Measurements from ENCODE around the gene FAM50A. TPM values are rescaled to one million over a fixed set of nuclear protein-coding genes. Genes with fewer than 3 reads are reported as not detected.

Gene FAM50A
- total RNA-seq, 1 donor from 2014 or later = 21.2 TPM

GRCh38 chrX:154460326-154460725 is 16.4 kb downstream of the FAM50A start:
- no peak for FAIRE-seq
- no peak for DNase-seq (ENCODE audit: low spot score in 2 of 2)

DNA sequence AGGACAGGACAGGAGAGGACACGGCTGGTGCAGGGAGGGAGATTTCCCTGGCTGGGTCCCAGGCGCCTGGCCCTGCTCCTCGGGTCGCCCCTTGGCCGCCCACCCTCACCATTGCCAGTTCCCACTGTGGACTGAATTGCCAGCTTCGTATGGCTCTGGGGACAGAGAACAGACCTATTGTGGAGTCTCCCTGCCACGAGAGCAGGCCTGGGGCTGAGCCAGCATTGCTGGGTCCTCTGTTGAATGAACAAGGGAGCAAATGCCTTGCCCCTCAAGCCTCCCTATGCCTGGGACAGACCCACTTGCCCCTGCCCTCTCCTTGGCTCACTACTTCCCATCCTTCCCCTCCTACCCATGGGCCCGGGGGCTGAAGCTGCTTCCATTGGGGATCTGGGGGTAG is 18.5 kb downstream of the FAM50A start:
- FAIRE-seq (no peak), DNase-seq (ENCODE audit: low spot score in 2 of 2) (peak in 1 of 2 donors; percentile 64)

- DNase-seq (ENCODE audit: low spot score in 2 of 2) (no peak), FAIRE-seq (no peak)
Measured at GRCh38 chrX:154463611-154464220, 19.8 kb downstream of the FAM50A start.

DNA sequence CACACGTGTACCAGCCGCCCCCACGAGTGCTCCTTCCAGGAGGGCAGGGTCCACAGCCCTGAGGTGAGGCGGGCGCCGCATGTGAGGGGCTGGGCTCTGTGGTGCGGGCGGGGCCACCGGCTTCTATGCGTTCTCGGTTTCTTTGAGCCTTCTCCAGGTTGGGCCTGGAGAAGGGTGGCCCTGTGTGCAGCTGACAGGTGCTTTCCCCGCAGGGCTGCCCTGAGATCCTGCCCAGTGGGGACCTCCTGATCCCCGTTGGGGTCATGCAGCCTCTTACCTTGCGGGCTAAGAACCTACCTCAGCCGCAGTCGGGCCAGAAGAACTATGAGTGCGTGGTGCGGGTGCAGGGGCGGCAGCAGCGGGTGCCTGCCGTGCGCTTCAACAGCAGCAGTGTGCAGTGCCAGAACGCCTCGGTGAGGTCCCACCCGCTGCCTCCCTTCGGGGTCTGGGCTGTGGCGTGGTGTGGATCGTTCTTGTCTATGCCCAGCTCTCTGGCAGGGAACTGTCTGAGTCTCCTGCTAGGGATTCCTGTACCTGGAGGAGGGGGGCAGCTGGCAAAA is 20.9 kb downstream of the FAM50A start:
- FAIRE-seq = no peak
- DNase-seq (ENCODE audit: low spot score in 2 of 2) = no peak

DNA sequence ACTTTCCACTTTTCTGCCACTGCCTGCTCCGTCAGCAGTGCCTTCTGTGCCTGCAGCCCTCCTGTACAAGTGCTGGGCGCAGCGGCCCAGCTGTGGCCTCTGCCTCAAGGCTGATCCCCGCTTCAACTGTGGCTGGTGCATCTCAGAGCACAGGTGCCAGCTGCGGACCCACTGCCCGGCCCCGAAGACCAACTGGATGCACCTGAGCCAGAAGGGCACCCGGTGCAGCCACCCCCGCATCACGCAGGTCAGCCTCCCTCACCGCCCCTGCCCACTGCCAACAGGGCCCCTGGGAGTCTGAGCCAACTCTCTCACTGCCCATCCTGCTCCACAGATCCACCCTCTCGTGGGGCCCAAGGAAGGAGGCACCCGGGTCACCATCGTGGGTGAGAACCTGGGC is 21.7 kb downstream of the FAM50A start:
- FAIRE-seq (no peak), DNase-seq (ENCODE audit: low spot score in 2 of 2) (no peak)

GRCh38 chrX:154466036-154466435 is 22.1 kb downstream of the FAM50A start:
- FAIRE-seq (no peak), DNase-seq (ENCODE audit: low spot score in 2 of 2) (no peak)

DNA sequence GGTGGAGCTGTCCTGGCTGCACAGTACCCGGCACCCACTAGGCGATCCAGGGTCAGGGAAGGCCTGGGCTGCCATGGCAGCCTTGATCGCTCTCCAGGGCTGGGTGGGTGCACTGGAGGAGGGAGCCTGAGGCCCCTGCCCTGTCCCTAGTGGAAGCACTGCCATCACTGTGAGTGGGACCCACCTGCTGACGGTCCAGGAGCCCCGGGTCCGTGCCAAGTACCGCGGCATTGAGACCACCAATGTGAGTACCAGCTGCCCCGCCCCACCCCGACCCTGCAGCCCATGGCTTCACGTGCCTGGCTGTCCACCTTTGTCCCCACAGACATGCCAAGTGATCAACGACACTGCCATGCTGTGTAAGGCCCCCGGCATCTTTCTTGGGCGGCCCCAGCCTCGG is 23.0 kb downstream of the FAM50A start:
- FAIRE-seq (no peak), DNase-seq (ENCODE audit: low spot score in 2 of 2) (no peak)

DNA sequence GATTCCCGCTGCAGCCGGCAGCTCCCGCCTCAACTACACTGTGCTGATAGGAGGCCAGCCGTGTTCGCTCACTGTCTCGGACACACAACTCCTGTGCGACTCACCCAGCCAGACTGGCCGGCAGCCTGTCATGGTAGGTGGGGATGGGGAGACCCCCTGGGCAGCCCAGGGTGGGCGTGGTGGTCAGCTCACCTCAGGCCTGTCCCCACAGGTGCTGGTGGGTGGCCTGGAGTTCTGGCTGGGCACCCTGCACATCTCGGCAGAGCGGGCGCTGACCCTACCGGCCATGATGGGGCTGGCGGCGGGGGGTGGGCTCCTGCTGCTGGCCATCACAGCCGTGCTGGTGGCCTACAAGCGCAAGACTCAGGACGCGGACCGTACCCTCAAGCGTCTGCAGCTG is 23.6 kb downstream of the FAM50A start:
- DNase-seq (ENCODE audit: low spot score in 2 of 2) = no peak
- FAIRE-seq = no peak

DNA sequence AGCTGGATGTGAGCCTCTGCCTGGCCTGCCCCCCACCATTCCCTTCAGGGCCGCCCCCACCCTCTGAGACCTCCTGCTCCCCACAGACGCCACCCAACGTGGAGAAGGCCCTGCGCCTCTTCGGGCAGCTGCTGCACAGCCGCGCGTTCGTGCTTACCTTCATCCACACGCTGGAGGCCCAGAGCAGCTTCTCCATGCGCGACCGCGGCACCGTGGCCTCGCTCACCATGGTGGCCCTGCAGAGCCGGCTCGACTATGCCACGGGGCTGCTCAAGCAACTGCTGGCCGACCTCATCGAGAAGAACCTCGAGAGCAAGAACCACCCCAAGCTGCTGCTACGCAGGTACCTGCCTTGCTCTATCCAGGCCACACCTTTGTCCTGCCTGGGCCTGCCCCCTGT is 24.3 kb downstream of the FAM50A start:
- FAIRE-seq (no peak), DNase-seq (ENCODE audit: low spot score in 2 of 2) (no peak)

DNA sequence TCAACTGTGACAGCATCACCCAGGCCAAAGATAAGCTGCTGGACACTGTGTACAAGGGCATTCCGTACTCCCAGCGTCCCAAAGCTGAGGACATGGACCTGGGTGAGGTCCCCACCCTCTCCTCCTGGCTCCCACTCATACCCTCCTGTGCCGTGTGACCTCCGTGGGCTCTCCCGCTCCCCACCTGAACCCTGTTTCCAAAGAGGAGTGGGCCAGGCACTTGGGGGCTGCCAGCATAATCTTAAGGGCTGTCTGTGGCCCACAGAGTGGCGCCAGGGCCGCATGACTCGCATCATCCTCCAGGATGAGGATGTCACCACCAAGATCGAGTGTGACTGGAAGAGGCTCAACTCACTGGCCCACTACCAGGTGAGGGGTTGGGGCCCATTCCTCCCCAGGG is 25.2 kb downstream of the FAM50A start:
- no peak for FAIRE-seq

DNA sequence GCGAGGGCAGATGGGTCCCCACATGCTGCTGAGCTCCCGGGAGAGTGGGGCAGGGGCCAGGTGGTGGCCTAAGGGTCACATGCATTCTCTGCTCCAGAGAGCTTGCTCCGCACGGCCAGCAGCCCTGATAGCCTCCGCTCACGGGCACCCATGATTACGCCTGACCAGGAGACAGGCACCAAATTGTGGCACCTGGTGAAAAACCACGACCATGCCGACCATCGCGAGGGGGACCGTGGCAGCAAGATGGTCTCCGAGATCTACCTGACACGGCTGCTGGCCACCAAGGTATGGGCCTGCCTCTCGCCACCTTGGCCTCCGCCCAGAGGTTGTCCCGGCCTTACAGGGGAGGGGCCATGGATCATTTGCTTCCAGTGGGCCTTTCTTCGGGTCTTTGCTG is 25.9 kb downstream of the FAM50A start:
- FAIRE-seq (no peak), DNase-seq (ENCODE audit: low spot score in 2 of 2) (no peak)

More for the DNA sequence above, 25.2 kb downstream of the FAM50A start:
- no peak for DNase-seq (ENCODE audit: low spot score in 2 of 2)

DNA sequence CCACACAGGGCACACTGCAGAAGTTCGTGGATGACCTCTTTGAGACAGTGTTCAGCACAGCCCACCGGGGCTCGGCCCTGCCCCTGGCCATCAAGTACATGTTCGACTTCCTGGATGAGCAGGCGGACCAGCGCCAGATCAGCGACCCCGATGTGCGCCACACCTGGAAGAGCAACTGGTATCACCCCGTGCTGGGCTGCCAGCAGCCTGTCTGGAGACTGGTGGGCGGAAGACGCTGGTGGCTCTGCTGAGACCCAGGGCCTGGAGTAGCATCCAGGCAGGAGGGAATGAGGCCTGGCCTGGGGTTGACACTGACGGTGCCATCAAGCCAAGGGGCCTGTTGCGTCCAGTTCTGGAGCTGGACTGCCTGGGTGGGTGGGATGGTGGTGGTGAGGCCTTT is 26.5 kb downstream of the FAM50A start:
- DNase-seq (ENCODE audit: low spot score in 2 of 2) (no peak), FAIRE-seq (no peak)

DNA sequence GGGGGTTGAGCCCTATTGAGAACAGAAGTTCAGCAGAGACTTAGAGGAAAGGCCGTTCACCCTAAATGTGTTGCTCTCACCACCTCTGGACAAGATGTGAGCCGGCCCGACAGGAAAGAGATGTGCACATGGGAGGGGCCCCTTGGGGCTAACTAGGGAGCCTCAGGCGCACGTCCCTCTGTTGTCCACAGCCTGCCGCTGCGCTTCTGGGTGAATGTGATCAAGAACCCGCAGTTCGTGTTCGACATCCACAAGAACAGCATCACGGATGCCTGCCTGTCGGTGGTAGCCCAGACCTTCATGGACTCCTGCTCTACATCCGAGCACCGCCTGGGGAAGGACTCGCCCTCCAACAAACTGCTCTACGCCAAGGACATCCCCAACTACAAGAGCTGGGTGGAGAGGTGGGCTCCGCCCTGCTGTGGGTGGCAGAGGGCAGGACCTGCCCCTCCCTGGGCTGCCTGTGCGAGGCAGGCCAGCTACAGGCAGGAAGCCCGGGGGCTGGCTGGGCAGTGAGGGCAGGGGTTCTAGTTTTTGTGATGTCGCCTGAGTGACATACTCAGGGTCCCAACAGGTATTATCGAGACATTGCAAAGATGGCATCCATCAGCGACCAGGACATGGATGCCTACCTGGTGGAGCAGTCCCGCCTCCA is 27.1 kb downstream of the FAM50A start:
- FAIRE-seq = no peak
- no peak for DNase-seq (ENCODE audit: low spot score in 2 of 2)

DNA sequence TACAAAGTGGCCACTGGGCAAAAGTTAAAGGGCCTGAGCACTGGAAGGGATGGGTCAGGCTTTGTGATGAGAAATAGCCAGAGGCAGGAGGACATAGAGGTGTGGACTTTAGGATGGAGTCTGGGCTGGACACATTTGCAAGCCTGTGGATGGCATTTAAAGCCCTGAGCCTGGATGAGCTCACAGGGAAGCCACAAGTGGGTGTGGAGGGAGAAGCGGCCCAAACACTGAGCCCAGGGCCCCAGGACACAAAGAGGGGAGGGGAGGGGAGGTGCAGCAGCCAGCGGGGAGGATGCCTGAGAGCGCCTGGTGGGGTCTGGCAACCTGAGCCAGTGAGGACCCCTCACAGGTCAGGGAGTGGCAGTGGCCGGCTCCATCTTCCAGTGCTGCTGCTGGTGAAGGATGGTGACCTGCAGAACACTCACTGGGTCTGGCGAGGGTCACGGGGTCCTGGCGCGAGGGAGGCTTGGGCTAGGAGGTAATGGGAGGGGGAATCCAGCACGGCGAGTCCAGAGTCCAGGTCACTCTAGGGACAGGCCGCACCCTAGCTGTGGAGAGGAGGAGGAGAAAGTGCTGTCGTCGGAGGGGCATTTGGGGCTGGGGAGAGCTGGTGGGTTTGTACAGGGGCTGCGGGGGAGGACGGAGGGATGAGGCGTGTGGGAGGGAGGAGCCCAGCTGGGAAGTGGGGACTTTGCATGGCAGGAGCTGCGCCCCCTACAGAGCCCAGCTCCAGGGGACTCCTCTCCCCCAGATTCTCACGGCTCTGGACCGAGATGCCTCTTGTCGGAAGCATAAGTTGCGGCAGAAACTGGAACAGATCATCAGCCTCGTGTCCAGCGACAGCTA is 28.1 kb downstream of the FAM50A start:
- no peak for DNase-seq (ENCODE audit: low spot score in 2 of 2)
- no peak for FAIRE-seq

GRCh38 chrX:154472685-154473632 is 29.0 kb downstream of the FAM50A start:
- DNase-seq (ENCODE audit: low spot score in 2 of 2) (no peak), FAIRE-seq (no peak)

DNA sequence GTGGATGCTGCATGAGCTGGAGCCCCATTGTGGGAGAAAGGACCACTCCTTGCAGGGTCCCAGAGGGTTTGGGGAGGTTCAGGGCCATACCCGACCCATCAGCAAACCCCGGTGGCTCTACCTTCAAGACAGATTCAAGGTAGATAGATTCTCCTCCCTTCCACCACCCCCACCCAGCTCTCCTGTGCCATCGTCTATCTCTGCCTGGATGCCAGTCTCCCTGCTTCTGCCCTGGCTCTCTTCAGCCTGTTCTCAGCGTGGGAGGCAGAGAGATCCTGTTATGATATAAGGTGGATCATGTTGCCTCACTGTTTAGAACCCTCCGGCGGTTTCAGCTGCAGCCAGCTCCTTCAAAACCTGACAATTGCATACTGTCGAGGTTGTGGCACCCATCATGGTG is 29.7 kb downstream of the FAM50A start:
- DNase-seq (ENCODE audit: low spot score in 2 of 2) (no peak), FAIRE-seq (no peak)

- FAIRE-seq = no peak
- no peak for DNase-seq (ENCODE audit: low spot score in 2 of 2)
Measured at GRCh38 chrX:154476821-154477220, 32.9 kb downstream of the FAM50A start.

DNA sequence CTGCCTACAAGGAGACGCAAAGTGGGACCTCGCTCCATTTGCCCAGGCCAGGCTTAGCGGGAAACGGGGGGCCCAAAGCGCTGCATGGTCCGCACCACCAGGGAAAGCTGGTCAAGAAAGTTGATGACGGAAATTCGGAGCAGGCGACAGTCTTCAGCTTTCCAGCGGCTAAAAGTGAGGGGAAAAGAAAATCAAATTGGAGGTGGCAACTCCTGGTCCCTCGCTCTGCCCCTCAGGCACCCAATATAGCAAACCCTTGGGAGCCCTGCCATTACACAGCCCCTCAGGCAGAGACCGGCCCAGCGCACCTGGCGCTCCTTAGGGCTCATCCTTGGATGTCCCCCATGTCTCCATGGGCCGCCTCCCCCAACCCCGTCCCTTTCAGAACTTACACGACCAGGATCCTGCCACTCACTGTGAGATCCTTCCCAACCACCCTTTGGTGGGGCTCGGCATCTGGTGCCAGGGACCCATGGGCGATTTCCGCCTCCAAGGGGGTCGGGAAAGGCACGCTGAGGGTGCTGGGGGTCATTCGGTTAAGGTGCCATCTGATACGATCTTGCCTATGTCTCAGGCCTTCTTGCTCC is 34.0 kb downstream of the FAM50A start:
- FAIRE-seq (no peak), DNase-seq (ENCODE audit: low spot score in 2 of 2) (no peak)

GRCh38 chrX:154478728-154479622 is 35.0 kb downstream of the FAM50A start, which contains the start of gene LAGE3:
Gene LAGE3 (minus strand): TSS chrX:154479281. CDS start chrX:154478915, 366 bp downstream.
- DNase-seq (ENCODE audit: low spot score in 2 of 2) (peak; percentile 93), FAIRE-seq (no peak)

Data from frontal cortex (tissue), 4 donors.